SU-DHL-6 (cell line): ENCODE data around the gene ITGA11.

Experiments used
- CTCF ChIP-seq: fragments of 200-600 bp; sonication (generic); IDR thresholded peaks from one replicate; pipeline ENCODE4 v1.5.1; 2017; ENCODE audit warnings: antibody characterized with exemption, mild to moderate bottlenecking, low read length, moderate library complexity; ENCODE audit not compliant: insufficient read depth, poor library complexity, severe bottlenecking
- EZH2phosphoT487 ChIP-seq: fragments of 200-600 bp; sonication (generic), shearing (Covaris generic); conservative IDR thresholded peaks from 2 replicates; pipeline ENCODE4 v1.6.1; 2018; ENCODE audit warnings: mild to moderate bottlenecking, antibody characterized with exemption, low read length, moderate library complexity, mixed read lengths

- no peak for TF ChIP-seq CTCF
- no peak for TF ChIP-seq EZH2phosphoT487
Observed at GRCh38 chr15:68475449-68475848, 43.5 kb upstream of the ITGA11 start.
